Trophoblast cell (in vitro differentiated cells and primary cell): ENCODE data around the gene PSMB4.
A peak's percentile ranks its signal among the peaks of the same experiment; 100 is the strongest.

Source experiments
- DNase-seq, 2 donors: peaks; one replicate each; pipeline ENCODE4 v3.0.0-alpha.2; 2016
- H2AFZ ChIP-seq: 2 replicates; pipeline ENCODE4 v1.6.1; 2013; ENCODE audit warnings: low read length, moderate library complexity, mild to moderate bottlenecking; ENCODE audit not compliant: insufficient read depth, poor library complexity
- H2AK5ac ChIP-seq: 2 replicates; pipeline ENCODE4 v1.6.1; 2013; ENCODE audit warnings: mild to moderate bottlenecking, low read length
- H2BK120ac ChIP-seq: 2 replicates; pipeline ENCODE4 v1.6.1; 2013; ENCODE audit warnings: low read length, mild to moderate bottlenecking, moderate library complexity; ENCODE audit not compliant: insufficient read depth, poor library complexity
- H2BK12ac ChIP-seq: 2 replicates; pipeline ENCODE4 v1.6.1; 2013; ENCODE audit warnings: mild to moderate bottlenecking, low read length, moderate library complexity
- H2BK5ac ChIP-seq: 2 replicates; pipeline ENCODE4 v1.6.1; 2013; ENCODE audit warnings: low read length, low read depth, moderate library complexity, mild to moderate bottlenecking; ENCODE audit not compliant: poor library complexity
- H3K14ac ChIP-seq: 2 replicates; pipeline ENCODE4 v1.6.1; 2013; ENCODE audit warnings: mild to moderate bottlenecking, low read length
- H3K18ac ChIP-seq: 2 replicates; pipeline ENCODE4 v1.6.1; 2013; ENCODE audit warnings: mild to moderate bottlenecking, low read length
- H3K23ac ChIP-seq: 2 replicates; pipeline ENCODE4 v1.6.1; 2013; ENCODE audit warnings: low read length
- H3K27ac ChIP-seq: 2 replicates; pipeline ENCODE4 v1.5.1; 2013; ENCODE audit warnings: low read depth, mild to moderate bottlenecking, inconsistent platforms, low read length, moderate library complexity
- H3K27me3 ChIP-seq: 2 replicates; pipeline ENCODE4 v1.6.1; 2013; ENCODE audit warnings: inconsistent platforms, mild to moderate bottlenecking, low read length, moderate library complexity; ENCODE audit not compliant: insufficient read depth
- H3K36me3 ChIP-seq, 2 experiments: 1 replicate in 1 of 2; 2 replicates in 1 of 2; pipeline ENCODE4 v1.6.1; 2013; ENCODE audit warnings: low read length in 2 of 2, mild to moderate bottlenecking in 2 of 2, moderate library complexity in 1 of 2; ENCODE audit not compliant: insufficient read depth in 2 of 2, control insufficient read depth in 1 of 2
- H3K4ac ChIP-seq: 2 replicates; pipeline ENCODE4 v1.6.1; 2013; ENCODE audit warnings: low read depth, mild to moderate bottlenecking, low read length, moderate library complexity
- H3K4me1 ChIP-seq, 2 experiments: 1 replicate in 1 of 2; 2 replicates in 1 of 2; pipeline ENCODE4 v1.6.1; 2013; ENCODE audit warnings: low read length in 2 of 2, mild to moderate bottlenecking in 2 of 2, moderate library complexity in 1 of 2; ENCODE audit not compliant: insufficient read depth in 2 of 2, control insufficient read depth in 1 of 2
- H3K4me2 ChIP-seq: 2 replicates; pipeline ENCODE4 v1.6.1; 2013; ENCODE audit warnings: inconsistent platforms, mild to moderate bottlenecking, low read length, moderate library complexity
- H3K4me3 ChIP-seq: 2 replicates; pipeline ENCODE4 v1.5.1; 2013; ENCODE audit warnings: mild to moderate bottlenecking, low read depth, low read length, inconsistent platforms
- H3K79me1 ChIP-seq: one replicate; pipeline ENCODE4 v1.6.1; 2013; ENCODE audit warnings: low read length
- H3K79me2 ChIP-seq: 2 replicates; pipeline ENCODE4 v1.6.1; 2013; ENCODE audit warnings: low read length, mild to moderate bottlenecking; ENCODE audit not compliant: control insufficient read depth, insufficient read depth, poor library complexity
- H3K9ac ChIP-seq: 2 replicates; pipeline ENCODE4 v1.6.1; 2013; ENCODE audit warnings: mild to moderate bottlenecking, low read length
- H3K9me3 ChIP-seq: 2 replicates; pipeline ENCODE4 v1.6.1; 2013; ENCODE audit warnings: low read depth, mild to moderate bottlenecking, control low read depth, inconsistent platforms, low read length; ENCODE audit not compliant: insufficient read depth
- H4K12ac ChIP-seq: 2 replicates; pipeline ENCODE4 v1.6.1; 2013; ENCODE audit warnings: low read depth, mild to moderate bottlenecking, low read length, moderate library complexity
- H4K8ac ChIP-seq: 2 replicates; pipeline ENCODE4 v1.6.1; 2013; ENCODE audit warnings: low read depth, mild to moderate bottlenecking, low read length, moderate library complexity
- H4K91ac ChIP-seq: one replicate; pipeline ENCODE4 v1.6.1; 2013; ENCODE audit warnings: low read depth, mild to moderate bottlenecking, low read length, moderate library complexity
- WGBS: extraction: QIAGEN DNeasy Blood & Tissue Kit; methylation state at CpG from one replicate; pipeline ENCODE4 v1.1.7; 2013; ENCODE audit warnings: missing lambda C conversion rate; ENCODE audit not compliant: insufficient read length, insufficient coverage; ENCODE audit errors: extremely low coverage; 5-methylcytosine and 5-hydroxymethylcytosine counted together

Gene PSMB4

DNA sequence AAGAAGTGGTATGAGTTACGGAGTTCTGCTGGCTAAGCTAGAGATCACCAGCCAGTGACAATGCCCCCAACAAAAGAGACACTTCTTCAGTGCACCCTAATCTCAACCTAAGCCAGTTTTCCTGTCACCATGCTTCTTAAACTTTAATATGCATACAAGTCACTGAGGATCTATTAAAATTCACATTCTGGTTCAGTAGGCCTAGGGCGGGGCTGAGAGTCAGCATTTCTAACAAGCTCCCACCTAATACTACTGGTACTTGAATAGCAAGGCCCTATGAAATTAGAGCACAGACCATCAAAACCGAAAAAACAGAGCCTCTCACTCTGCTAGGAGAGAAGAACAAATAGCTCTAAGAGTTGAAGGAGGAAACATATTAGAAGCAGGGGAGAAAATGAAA is 7.9 kb downstream of the PSMB4 start:
- no CpG with 5 or more reads among the region's 3 CpGs for WGBS

DNA sequence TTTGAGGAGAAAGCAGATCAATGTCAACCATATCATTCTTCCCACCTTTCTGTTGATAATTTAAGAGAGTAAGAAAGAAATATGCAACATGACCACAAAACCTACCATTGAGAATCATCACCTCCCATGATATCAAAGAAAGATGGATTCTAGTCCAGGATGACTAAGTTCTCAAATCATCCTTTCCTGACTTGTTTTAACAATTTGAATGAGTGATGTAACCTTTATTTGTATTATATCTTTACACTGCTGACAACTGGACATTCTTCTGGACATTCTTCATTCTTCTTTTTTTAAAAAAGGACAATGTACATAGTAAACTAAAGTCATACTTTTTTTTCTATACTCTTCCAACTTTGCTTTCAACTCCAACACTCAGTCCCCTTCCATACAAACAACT is 9.5 kb downstream of the PSMB4 start:
- Histone ChIP-seq H3K4ac (no peak overlapping the region), H3K79me2 (no peaks in the 10 kb centered on the region), H3K9me3 (no peaks in the 10 kb centered on the region), H3K36me3 (peaks cover 36 to 56% of the 10 kb centered on the region in 2 experiments), H3K27me3 (no peaks in the 10 kb centered on the region), H2BK120ac (no peak overlapping the region), H2BK12ac (no peak overlapping the region), H3K27ac (no peak overlapping the region), H3K23ac (no peak overlapping the region), H4K12ac (no peak overlapping the region), H2BK5ac (no peak overlapping the region), H3K4me2 (no peak overlapping the region), H4K8ac (no peak overlapping the region), H3K4me3 (no peak overlapping the region), H3K14ac (no peak overlapping the region), H3K9ac (no peak overlapping the region), H4K91ac (no peak overlapping the region), H2AFZ (no peak overlapping the region), H2AK5ac (no peak overlapping the region), H3K4me1 (no peaks in the 10 kb centered on the region), H3K18ac (no peak overlapping the region), H3K79me1 (no peaks in the 10 kb centered on the region)
- DNase-seq: no peak

More for the DNA sequence above, 7.9 kb downstream of the PSMB4 start:
- Histone ChIP-seq H3K27me3 (no peaks in the 10 kb centered on the region), H3K23ac (no peak overlapping the region), H2BK120ac (no peak overlapping the region), H3K4me3 (no peak overlapping the region), H3K79me2 (no peaks in the 10 kb centered on the region), H3K27ac (no peak overlapping the region), H4K12ac (no peak overlapping the region), H3K4me1 (no peaks in the 10 kb centered on the region), H3K4ac (no peak overlapping the region), H2AFZ (no peak overlapping the region), H3K18ac (no peak overlapping the region), H3K9ac (no peak overlapping the region), H3K79me1 (no peaks in the 10 kb centered on the region), H3K9me3 (no peaks in the 10 kb centered on the region), H2BK12ac (no peak overlapping the region), H2AK5ac (no peak overlapping the region), H3K4me2 (no peak overlapping the region), H4K8ac (no peak overlapping the region), H3K36me3 (peaks cover 32 to 56% of the 10 kb centered on the region in 2 experiments), H3K14ac (no peak overlapping the region), H4K91ac (no peak overlapping the region), H2BK5ac (no peak overlapping the region)
- DNase-seq: no peak

DNA sequence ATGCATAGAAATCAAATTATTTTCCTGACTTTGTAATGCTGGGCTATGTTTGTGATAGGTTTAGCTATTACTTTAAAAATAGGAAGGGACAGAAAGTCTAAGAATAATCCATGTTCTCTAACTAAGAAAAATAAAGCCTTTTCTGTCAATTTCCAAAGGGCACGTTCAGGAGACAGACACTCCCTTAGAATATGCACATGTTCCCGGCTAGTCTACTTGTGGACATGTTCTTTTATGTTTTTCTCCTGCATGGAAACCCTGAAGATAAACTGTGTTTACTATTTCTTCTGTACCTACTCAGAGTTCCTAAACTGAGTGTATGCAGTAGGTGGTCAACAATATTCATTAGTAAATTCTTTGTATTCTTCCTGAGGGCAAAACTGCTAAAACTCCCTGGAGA is 12.5 kb downstream of the PSMB4 start:
- Histone ChIP-seq H3K27me3 (no peaks in the 10 kb centered on the region), H2AK5ac (no peak overlapping the region), H4K8ac (no peak overlapping the region), H3K9me3 (no peaks in the 10 kb centered on the region), H3K36me3 (peaks cover 30 to 39% of the 10 kb centered on the region in 2 experiments), H3K4me2 (no peak overlapping the region), H3K27ac (no peak overlapping the region), H2BK12ac (no peak overlapping the region), H3K9ac (no peak overlapping the region), H3K79me2 (no peaks in the 10 kb centered on the region), H2AFZ (no peak overlapping the region), H3K4ac (no peak overlapping the region), H3K18ac (no peak overlapping the region), H3K4me3 (no peak overlapping the region), H4K12ac (no peak overlapping the region), H2BK120ac (no peak overlapping the region), H3K79me1 (no peaks in the 10 kb centered on the region), H4K91ac (no peak overlapping the region), H2BK5ac (no peak overlapping the region), H3K23ac (no peak overlapping the region), H3K4me1 (no peaks in the 10 kb centered on the region), H3K14ac (no peak overlapping the region)
- WGBS: no CpG with 5 or more reads among the region's 2 CpGs
- DNase-seq: no peak

DNA sequence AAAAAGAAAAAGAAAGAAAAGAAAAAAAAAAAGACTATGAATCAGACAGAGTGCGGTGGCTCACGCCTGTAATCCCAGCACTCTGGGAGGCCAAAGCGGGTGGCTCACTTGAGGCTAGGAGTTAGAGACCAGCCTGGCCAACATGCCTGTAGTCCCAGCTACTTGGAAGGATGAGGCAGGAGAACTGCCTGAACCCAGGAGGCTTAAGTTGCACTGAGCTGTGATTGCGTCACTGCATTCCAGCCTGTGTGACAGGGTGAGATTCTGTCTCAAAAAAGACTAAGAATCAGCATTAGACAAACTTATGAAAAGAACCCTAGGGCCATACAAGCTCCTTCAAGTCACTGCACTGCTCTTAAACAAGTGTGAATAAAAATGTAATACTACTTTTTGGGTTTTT is 16.9 kb downstream of the PSMB4 start:
- Histone ChIP-seq H3K27me3 (no peaks in the 10 kb centered on the region), H2AK5ac (no peak overlapping the region), H2BK5ac (no peak overlapping the region), H3K23ac (no peak overlapping the region), H3K9me3 (no peaks in the 10 kb centered on the region), H3K4ac (no peak overlapping the region), H3K9ac (no peak overlapping the region), H3K14ac (no peak overlapping the region), H4K8ac (no peak overlapping the region), H3K36me3 (peaks cover 37% of the 10 kb centered on the region in 2 experiments), H2BK120ac (no peak overlapping the region), H3K27ac (no peak overlapping the region), H2AFZ (no peak overlapping the region), H3K18ac (no peak overlapping the region), H3K4me2 (no peak overlapping the region), H4K12ac (no peak overlapping the region), H3K79me1 (no peaks in the 10 kb centered on the region), H3K79me2 (no peaks in the 10 kb centered on the region), H4K91ac (no peak overlapping the region), H3K4me3 (no peak overlapping the region), H2BK12ac (no peak overlapping the region), H3K4me1 (no peaks in the 10 kb centered on the region)
- WGBS: no CpG with 5 or more reads among the region's 4 CpGs
- DNase-seq: peak; percentile 80 to 85
